ENCODE data around the gene LCMT1. TPM values are rescaled to one million over a fixed set of nuclear protein-coding genes. Genes with fewer than 3 reads are reported as not detected.
"Not testable (repeated sequence)": the region's sequence is repeated elsewhere in the genome, so short reads cannot be mapped to it uniquely, and the experiment has no call there.

The LCMT1 gene
- total and polyA plus RNA-seq, 5 donors: 34.2 to 41.6 (median 36.1) TPM

DNA sequence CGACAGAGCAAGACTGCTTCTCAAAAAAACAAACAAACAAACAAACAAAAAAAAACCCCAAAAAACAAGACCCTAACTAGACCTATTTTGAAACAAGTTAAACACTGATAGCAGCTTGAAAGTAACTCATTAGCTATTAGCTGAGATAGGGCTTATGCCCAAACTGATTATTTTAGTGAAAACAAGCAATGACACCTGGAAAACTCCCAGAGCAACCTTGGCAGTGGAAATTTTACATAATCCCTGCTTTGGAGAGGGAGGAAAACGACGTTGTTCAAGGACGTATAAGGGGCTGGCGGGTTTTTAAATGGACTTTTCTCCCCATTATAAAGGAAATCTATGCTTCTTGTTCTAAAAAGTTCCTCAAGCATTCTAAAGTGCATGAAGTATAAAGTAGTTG is 59.8 kb downstream of the LCMT1 start:
- WGBS: 92% methylated on average over 5 of the region's 5 CpGs
- H3K9me3 ChIP-seq (ENCODE audit: control insufficient read depth, low read length): no peaks in the 10 kb centered on the region
- no peaks in the 10 kb centered on the region for H3K4me1 ChIP-seq (ENCODE audit: control insufficient read depth, insufficient read depth, low read length)
- no peaks in the 10 kb centered on the region for H3K27me3 ChIP-seq (ENCODE audit: control insufficient read depth, insufficient read depth)
- DNase-seq: no peak
- H3K4me3 ChIP-seq (ENCODE audit: low read length): no peak overlapping the region
- intact Hi-C loops (cut with DNase I): no loop called here
- ATAC-seq: no peak
- no peak overlapping the region for H3K27ac ChIP-seq (ENCODE audit: low read length)

DNA sequence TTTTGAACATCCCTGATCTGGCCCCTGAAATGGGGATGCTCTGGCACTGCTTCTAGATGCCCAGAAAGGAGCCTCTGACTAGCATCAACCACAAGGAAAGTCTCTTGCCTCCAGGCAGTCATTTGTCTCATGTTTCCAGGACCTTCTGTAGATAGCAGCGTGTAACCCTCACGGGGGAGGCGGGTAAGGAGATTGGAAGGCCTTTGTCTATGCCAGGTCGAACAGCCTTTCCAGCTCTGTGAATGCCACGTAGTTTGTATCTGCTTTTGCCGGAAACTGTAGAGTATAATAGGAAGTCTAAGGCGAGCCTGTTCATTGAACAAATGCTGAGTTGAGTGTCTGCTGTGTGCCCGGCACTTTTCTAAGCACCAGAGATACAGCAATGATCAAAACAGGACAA is 61.3 kb downstream of the LCMT1 start:
- H3K4me1 ChIP-seq (ENCODE audit: control insufficient read depth, insufficient read depth, low read length): no peaks in the 10 kb centered on the region
- H3K27me3 ChIP-seq (ENCODE audit: control insufficient read depth, insufficient read depth): no peaks in the 10 kb centered on the region
- H3K4me3 ChIP-seq (ENCODE audit: low read length): no peak overlapping the region
- ATAC-seq: no peak
- WGBS: 92% methylated on average over 8 of the region's 8 CpGs
- DNase-seq: no peak
- H3K27ac ChIP-seq (ENCODE audit: low read length): no peak overlapping the region
- H3K9me3 ChIP-seq (ENCODE audit: control insufficient read depth, low read length): no peaks in the 10 kb centered on the region
- intact Hi-C loops (cut with DNase I): no loop called here

DNA sequence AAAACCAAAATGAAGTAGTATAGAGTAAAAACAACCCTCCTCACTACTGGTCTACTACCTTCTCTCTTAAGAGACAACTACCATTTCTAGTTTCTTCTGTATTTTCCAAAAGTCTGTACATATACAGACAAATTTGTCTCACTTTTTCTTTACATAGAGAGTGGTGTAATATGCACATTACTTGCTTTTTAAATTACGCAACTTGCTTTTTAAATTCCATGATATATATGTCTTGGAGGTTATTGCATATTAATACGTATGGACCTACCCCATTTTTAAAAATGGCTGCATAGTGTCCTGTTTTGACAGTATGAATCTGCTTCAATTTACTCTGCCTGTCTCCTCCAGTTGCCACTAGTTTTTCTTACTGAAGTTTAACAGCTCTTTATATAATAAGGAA is 62.7 kb downstream of the LCMT1 start:
- Histone ChIP-seq H3K9me3 (ENCODE audit: control insufficient read depth, low read length) (no peaks in the 10 kb centered on the region), H3K27ac (ENCODE audit: low read length) (no peak overlapping the region), H3K27me3 (ENCODE audit: control insufficient read depth, insufficient read depth) (no peaks in the 10 kb centered on the region), H3K4me1 (ENCODE audit: control insufficient read depth, insufficient read depth, low read length) (no peaks in the 10 kb centered on the region), H3K4me3 (ENCODE audit: low read length) (no peak overlapping the region)
- WGBS: 91% methylated on average over 2 of the region's 2 CpGs
- no peak for ATAC-seq
- DNase-seq: no peak
- intact Hi-C loops (cut with DNase I): no loop called here

DNA sequence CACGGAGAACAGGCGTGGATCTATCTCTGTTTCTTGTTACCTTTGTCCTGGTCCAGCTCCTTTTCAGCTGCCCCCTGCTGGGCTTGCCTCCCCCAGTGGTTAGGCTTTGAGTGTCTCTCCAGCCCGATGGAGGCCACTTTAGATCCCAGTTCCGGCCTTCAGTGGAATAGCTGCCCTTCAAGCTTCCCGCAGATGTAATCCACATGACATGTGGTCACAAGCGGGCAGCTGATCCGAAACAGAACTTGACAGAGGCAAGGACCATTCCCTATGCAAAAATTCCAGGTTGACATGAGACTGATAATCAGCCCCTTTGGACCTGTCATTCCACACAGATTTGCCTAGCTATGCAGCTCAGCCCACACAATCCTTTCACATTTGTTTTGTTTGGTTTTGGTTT is 64.6 kb downstream of the LCMT1 start:
- Histone ChIP-seq H3K27me3 (ENCODE audit: control insufficient read depth, insufficient read depth) (no peaks in the 10 kb centered on the region), H3K9me3 (ENCODE audit: control insufficient read depth, low read length) (no peaks in the 10 kb centered on the region), H3K4me3 (ENCODE audit: low read length) (no peak overlapping the region), H3K4me1 (ENCODE audit: control insufficient read depth, insufficient read depth, low read length) (no peaks in the 10 kb centered on the region), H3K27ac (ENCODE audit: low read length) (no peak overlapping the region)
- 86% methylated on average over 7 of the region's 7 CpGs for WGBS
- ATAC-seq (no peak), DNase-seq (no peak)
- intact Hi-C loops (cut with DNase I): no loop called here

DNA sequence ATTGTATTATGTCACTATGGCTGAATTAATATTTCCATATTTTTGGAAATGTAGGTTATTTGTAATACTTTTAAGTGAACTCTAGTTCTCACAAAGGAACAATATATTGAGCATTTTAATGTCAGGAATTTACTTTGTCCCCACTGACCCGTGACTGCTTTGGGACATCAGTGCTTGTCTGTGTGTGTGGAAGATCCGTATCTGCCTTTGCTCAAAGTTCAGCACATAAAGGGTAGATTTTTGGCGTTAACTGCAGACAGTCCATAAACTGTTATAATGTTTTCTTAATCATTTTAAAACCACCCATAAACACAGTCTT is 65.9 kb downstream of the LCMT1 start:
- Histone ChIP-seq H3K9me3 (ENCODE audit: control insufficient read depth, low read length) (no peaks in the 10 kb centered on the region), H3K27me3 (ENCODE audit: control insufficient read depth, insufficient read depth) (no peaks in the 10 kb centered on the region), H3K27ac (ENCODE audit: low read length) (no peak overlapping the region), H3K4me1 (ENCODE audit: control insufficient read depth, insufficient read depth, low read length) (no peaks in the 10 kb centered on the region), H3K4me3 (ENCODE audit: low read length) (no peak overlapping the region)
- intact Hi-C loops (cut with DNase I): no loop called here
- WGBS: 84% methylated on average over 3 of the region's 3 CpGs
- ATAC-seq: no peak
- no peak for DNase-seq

DNA sequence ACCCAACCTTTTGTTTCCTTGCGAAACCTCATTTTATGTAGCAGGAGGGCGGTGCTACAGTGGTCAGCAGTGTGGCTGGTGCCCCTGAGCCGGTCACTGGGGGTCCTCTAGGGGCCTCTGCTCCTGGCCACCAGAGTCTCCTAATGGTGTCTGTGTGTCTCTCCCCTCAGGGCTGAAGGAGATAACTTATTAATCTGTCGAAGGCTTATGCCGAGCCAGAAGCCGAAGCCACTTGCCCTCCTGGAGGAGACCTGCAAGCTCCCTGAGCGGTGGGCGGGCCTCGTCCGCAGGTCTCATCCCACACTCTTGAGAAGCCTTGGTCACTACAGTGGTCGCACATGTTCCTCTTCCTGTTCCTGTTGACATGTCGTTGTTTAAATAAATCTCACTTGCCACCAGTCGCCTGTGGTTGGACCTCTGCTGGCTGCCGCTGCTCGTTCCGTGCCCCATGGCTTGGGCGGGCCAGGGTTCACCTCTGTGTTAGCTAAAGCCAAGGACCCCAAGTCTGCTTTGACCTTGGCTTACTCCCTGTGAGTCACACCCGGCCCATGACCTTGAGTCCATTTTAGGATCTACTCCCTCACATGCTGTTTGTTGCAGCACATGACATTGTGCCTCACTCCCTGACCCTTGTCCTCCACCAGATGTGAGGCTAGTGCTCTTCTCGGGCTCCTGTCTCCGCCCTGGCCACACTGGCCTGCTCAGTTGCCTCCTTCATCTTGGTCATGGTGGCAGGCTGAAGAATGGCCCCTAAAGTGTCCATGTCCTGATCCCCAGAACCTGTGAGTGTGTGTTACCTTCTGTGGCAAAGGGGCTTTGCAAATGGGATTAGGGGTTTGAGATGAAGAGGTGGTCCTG is 66.5 kb downstream of the LCMT1 start:
- Histone ChIP-seq H3K4me1 (ENCODE audit: control insufficient read depth, insufficient read depth, low read length) (no peaks in the 10 kb centered on the region), H3K9me3 (ENCODE audit: control insufficient read depth, low read length) (no peaks in the 10 kb centered on the region), H3K27ac (ENCODE audit: low read length) (no peak overlapping the region), H3K27me3 (ENCODE audit: control insufficient read depth, insufficient read depth) (no peaks in the 10 kb centered on the region), H3K4me3 (ENCODE audit: low read length) (no peak overlapping the region)
- DNase-seq (no peak), ATAC-seq (peak; percentile 26 to 29)
- intact Hi-C loops (cut with DNase I): no loop called here
- WGBS: 80% methylated on average over 20 of the region's 20 CpGs

DNA sequence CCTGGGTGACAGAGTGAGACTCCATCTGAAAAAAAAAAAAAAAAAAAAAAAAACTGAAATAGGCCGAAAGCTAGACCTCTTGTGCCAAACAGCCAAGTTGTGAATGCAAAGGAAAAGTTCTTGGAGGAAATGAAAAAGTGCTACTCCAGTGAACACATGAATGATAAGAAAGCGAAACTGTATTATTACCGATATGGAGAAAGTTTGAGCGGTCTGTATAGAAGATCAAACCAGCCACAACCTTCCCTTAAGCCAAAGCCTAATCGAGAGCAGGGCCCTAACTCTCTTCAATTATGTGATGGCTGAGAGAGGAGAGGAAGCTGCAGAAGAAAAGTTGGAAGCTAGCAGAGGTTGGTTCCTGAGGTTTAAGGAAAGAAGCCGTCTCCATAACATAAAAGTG is 69.7 kb downstream of the LCMT1 start:
- H3K4me3 ChIP-seq (ENCODE audit: low read length); H3K27ac ChIP-seq (ENCODE audit: low read length); DNase-seq; H3K9me3 ChIP-seq (ENCODE audit: control insufficient read depth, low read length); H3K4me1 ChIP-seq (ENCODE audit: control insufficient read depth, insufficient read depth, low read length); intact Hi-C loops (cut with DNase I); H3K27me3 ChIP-seq (ENCODE audit: control insufficient read depth, insufficient read depth); ATAC-seq: not testable (repeated sequence)
- WGBS: 93% methylated on average over 6 of the region's 6 CpGs

DNA sequence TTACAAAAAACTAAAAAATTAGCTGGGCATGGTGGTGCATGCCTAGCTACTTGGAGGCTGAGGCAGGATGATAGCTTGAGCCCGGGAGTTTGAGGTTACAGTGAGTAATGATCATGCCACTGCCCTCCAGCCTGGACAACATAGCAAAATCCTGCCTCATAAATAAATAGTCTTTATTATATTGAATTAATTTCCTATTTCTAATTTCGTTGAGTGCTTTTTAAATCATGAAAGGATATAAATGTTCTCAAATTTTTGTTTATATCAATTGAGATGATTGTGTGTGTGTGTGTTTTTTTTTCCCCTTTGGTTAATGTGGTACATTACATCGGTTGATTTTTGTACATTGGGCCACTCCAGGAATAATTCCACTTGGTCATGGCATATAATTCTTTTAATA is 73.2 kb downstream of the LCMT1 start:
- 70% methylated on average over 3 of the region's 3 CpGs for WGBS
- Histone ChIP-seq H3K9me3 (ENCODE audit: control insufficient read depth, low read length) (no peaks in the 10 kb centered on the region), H3K27ac (ENCODE audit: low read length) (no peak overlapping the region), H3K4me3 (ENCODE audit: low read length) (no peak overlapping the region), H3K27me3 (ENCODE audit: control insufficient read depth, insufficient read depth) (no peaks in the 10 kb centered on the region), H3K4me1 (ENCODE audit: control insufficient read depth, insufficient read depth, low read length) (no peaks in the 10 kb centered on the region)
- DNase-seq (no peak), ATAC-seq (no peak)
- intact Hi-C loops (cut with DNase I): no loop called here

DNA sequence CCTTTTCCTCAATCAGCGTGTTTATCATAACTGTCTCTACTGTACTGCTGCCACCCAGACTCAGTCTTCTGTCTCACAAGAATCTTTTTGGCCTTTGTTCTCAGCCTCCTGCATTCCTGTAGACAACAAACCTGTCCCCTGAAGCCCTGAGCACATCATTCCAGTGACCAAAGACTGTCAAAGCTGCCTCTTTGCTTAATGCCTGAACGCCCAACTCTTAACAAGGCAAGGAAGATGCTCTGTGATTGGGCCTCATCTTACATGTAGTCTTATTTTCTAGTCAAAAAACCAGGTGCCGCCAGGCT is 75.9 kb downstream of the LCMT1 start:
- Histone ChIP-seq H3K9me3 (ENCODE audit: control insufficient read depth, low read length) (no peaks in the 10 kb centered on the region), H3K27ac (ENCODE audit: low read length) (no peak overlapping the region), H3K4me3 (ENCODE audit: low read length) (no peak overlapping the region), H3K27me3 (ENCODE audit: control insufficient read depth, insufficient read depth) (no peaks in the 10 kb centered on the region), H3K4me1 (ENCODE audit: control insufficient read depth, insufficient read depth, low read length) (no peaks in the 10 kb centered on the region)
- ATAC-seq: no peak
- no peak for DNase-seq
- intact Hi-C loops (cut with DNase I): no loop called here
- WGBS: 99% methylated on average over 3 of the region's 3 CpGs

DNA sequence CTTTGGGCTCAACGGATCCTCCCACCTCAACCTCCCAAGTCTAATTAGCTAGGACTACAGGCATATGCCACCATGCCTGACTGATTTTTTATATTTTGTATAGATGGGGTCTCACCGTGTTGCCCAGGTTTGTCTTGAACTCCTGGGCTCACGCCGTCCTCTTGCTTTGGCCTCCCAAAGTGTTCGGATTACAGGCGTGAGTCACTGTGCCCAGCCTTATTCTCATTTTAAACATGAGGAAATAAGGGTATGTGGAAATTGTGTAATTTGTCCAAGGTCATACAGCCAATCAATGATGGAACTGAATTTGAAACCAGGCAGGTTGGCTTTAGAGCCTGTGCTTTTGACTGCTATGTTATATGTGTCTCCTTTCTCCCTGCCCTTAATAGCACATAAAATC is 77.8 kb downstream of the LCMT1 start:
- no peaks in the 10 kb centered on the region for H3K27me3 ChIP-seq (ENCODE audit: control insufficient read depth, insufficient read depth)
- H3K4me1 ChIP-seq (ENCODE audit: control insufficient read depth, insufficient read depth, low read length): no peaks in the 10 kb centered on the region
- ATAC-seq: no peak
- DNase-seq: no peak
- intact Hi-C loops (cut with DNase I): no loop called here
- no peaks in the 10 kb centered on the region for H3K9me3 ChIP-seq (ENCODE audit: control insufficient read depth, low read length)
- 97% methylated on average over 6 of the region's 6 CpGs for WGBS
- H3K4me3 ChIP-seq (ENCODE audit: low read length): no peak overlapping the region
- H3K27ac ChIP-seq (ENCODE audit: low read length): no peak overlapping the region

DNA sequence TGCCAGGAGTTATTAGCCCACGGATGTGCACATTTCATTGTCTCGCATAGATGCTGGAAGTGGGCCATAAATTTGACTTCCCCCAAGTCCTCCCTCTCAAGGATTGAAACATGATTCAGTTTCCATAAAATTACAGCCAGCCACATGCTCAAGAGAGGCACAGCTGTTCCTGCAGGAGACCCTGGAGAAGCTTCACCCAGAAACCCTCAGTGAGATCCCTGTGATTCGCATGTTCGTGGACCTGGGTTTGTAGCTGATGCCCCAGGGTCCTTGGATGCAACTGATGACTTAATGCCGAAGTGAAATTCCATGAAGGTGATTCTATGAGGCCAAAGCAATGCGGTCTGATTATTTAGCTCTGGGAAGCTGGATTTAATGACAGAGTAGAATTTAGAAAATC is 80.6 kb downstream of the LCMT1 start:
- H3K27ac ChIP-seq (ENCODE audit: low read length): no peak overlapping the region
- no peaks in the 10 kb centered on the region for H3K27me3 ChIP-seq (ENCODE audit: control insufficient read depth, insufficient read depth)
- intact Hi-C loops (cut with DNase I): no loop called here
- H3K9me3 ChIP-seq (ENCODE audit: control insufficient read depth, low read length): no peaks in the 10 kb centered on the region
- H3K4me3 ChIP-seq (ENCODE audit: low read length): no peak overlapping the region
- DNase-seq (no peak), ATAC-seq (no peak)
- no peaks in the 10 kb centered on the region for H3K4me1 ChIP-seq (ENCODE audit: control insufficient read depth, insufficient read depth, low read length)
- WGBS: 73% methylated on average over 6 of the region's 6 CpGs

DNA sequence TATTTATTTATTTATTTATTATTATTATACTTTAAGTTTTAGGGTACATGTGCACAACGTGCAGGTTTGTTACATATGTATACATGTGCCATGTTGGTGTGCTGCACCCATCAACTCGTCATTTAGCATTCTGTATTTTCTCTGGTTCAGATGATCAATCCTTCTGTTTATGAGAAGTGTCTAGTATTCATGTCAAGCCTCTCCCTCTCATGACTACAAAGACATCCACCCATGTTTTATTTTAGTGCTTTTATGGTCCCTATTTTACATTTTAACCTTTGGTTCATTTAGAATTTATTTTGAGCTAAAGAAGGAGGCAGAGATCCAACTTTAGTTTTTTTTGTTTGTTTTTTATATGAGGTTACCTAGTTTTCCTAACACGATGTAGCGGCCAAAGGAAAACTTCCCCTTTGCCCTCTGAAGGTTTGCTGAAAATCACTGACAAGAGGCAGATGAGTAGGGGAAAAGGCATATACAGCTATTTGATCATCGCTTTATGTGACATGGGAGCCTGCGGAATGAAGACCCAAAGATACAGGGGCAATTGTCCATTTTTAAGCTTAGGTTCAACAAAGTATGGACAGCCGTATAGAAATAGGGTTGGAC is 82.8 kb downstream of the LCMT1 start:
- WGBS: 94% methylated on average over 7 of the region's 7 CpGs
- H3K27ac ChIP-seq (ENCODE audit: low read length): no peak overlapping the region
- no peaks in the 10 kb centered on the region for H3K9me3 ChIP-seq (ENCODE audit: control insufficient read depth, low read length)
- intact Hi-C loops (cut with DNase I): no loop called here
- no peak for ATAC-seq
- H3K4me1 ChIP-seq (ENCODE audit: control insufficient read depth, insufficient read depth, low read length): no peaks in the 10 kb centered on the region
- H3K4me3 ChIP-seq (ENCODE audit: low read length): no peak overlapping the region
- no peaks in the 10 kb centered on the region for H3K27me3 ChIP-seq (ENCODE audit: control insufficient read depth, insufficient read depth)
- no peak for DNase-seq
